HG03135 (cell line): ENCODE results near the gene AJM1.
"Not testable (repeated sequence)": the region's sequence is repeated elsewhere in the genome, so short reads cannot be mapped to it uniquely, and the experiment has no call there.

ENCODE experiments used
- ATAC-seq: cut with Tn5 transposase; IDR thresholded peaks from one replicate; pipeline ENCODE4 v1.9.1; 2021; ENCODE audit warnings: mild to moderate bottlenecking, moderate library complexity; ENCODE audit not compliant: unreplicated experiment

AJM1 gene

GRCh38 chr9:136829981-136830885, 12.0 kb upstream of the AJM1 start:
- ATAC-seq = no peak

GRCh38 chr9:136831002-136831719, 11.1 kb upstream of the AJM1 start:
- ATAC-seq = no peak

GRCh38 chr9:136831720-136832104, 10.6 kb upstream of the AJM1 start:
- ATAC-seq = no peak

- ATAC-seq = no peak
Observed at GRCh38 chr9:136832581-136832980, 9.7 kb upstream of the AJM1 start.

GRCh38 chr9:136833381-136834048, 8.8 kb upstream of the AJM1 start:
- ATAC-seq = not testable (repeated sequence)

GRCh38 chr9:136835162-136835931, 6.9 kb upstream of the AJM1 start:
- ATAC-seq = no peak

GRCh38 chr9:136835932-136836904, 6.1 kb upstream of the AJM1 start:
- ATAC-seq = no peak

GRCh38 chr9:136837146-136837855, 5.0 kb upstream of the AJM1 start:
- no peak for ATAC-seq

GRCh38 chr9:136837856-136838277, 4.4 kb upstream of the AJM1 start:
- ATAC-seq = not testable (repeated sequence)

GRCh38 chr9:136838314-136839228, 3.7 kb upstream of the AJM1 start:
- ATAC-seq = no peak

GRCh38 chr9:136839229-136840139, 2.8 kb upstream of the AJM1 start:
- ATAC-seq = no peak

- ATAC-seq = no peak
Observed at GRCh38 chr9:136840140-136840876, 2.0 kb upstream of the AJM1 start.

GRCh38 chr9:136840877-136841645, 1.2 kb upstream of the AJM1 start:
- ATAC-seq = no peak

GRCh38 chr9:136841646-136842379, 465 bp upstream of the AJM1 start:
- ATAC-seq = not testable (repeated sequence)
